ENCODE results near the gene TNIK.

GRCh38 chr3:171038342-171038741, 421.9 kb downstream of the TNIK start:
- TF ChIP-seq, protein P1, sequence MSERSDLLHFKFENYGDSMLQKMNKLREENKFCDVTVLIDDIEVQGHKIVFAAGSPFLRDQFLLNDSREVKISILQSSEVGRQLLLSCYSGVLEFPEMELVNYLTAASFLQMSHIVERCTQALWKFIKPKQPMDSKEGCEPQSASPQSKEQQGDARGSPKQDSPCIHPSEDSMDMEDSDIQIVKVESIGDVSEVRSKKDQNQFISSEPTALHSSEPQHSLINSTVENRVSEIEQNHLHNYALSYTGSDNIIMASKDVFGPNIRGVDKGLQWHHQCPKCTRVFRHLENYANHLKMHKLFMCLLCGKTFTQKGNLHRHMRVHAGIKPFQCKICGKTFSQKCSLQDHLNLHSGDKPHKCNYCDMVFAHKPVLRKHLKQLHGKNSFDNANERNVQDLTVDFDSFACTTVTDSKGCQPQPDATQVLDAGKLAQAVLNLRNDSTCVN (CRISPR knock-in tag; IDR thresholded peaks at IDR 0.05; ENCODE audit: borderline replicate concordance), result no peak
- TF ChIP-seq, protein P2, sequence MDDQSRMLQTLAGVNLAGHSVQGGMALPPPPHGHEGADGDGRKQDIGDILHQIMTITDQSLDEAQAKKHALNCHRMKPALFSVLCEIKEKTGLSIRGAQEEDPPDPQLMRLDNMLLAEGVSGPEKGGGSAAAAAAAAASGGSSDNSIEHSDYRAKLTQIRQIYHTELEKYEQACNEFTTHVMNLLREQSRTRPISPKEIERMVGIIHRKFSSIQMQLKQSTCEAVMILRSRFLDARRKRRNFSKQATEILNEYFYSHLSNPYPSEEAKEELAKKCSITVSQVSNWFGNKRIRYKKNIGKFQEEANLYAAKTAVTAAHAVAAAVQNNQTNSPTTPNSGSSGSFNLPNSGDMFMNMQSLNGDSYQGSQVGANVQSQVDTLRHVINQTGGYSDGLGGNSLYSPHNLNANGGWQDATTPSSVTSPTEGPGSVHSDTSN (CRISPR knock-in tag; IDR thresholded peaks at IDR 0.05; ENCODE audit: borderline replicate concordance), result no peak
- TF ChIP-seq CTCF (CRISPR knock-in tag; IDR thresholded peaks at IDR 0.05), result no peak
- TF ChIP-seq CHD2 (IDR thresholded peaks at IDR 0.05; ENCODE audit: low read depth, low read length), result no peak
- no peak for TF ChIP-seq TOPORS (CRISPR knock-in tag; IDR thresholded peaks at IDR 0.05)
- TF ChIP-seq ZNF672 (CRISPR knock-in tag; IDR thresholded peaks at IDR 0.05), result no peak
- TF ChIP-seq, protein P3, sequence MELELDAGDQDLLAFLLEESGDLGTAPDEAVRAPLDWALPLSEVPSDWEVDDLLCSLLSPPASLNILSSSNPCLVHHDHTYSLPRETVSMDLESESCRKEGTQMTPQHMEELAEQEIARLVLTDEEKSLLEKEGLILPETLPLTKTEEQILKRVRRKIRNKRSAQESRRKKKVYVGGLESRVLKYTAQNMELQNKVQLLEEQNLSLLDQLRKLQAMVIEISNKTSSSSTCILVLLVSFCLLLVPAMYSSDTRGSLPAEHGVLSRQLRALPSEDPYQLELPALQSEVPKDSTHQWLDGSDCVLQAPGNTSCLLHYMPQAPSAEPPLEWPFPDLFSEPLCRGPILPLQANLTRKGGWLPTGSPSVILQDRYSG (CRISPR knock-in tag; IDR thresholded peaks at IDR 0.05), result no peak
- no peak for TF ChIP-seq POLR2AphosphoS5 (IDR thresholded peaks at IDR 0.05; ENCODE audit: low read depth, low read length)
- no peak for TF ChIP-seq CENPX (CRISPR knock-in tag; IDR thresholded peaks at IDR 0.05)
- TF ChIP-seq PRDM15 (CRISPR knock-in tag; IDR thresholded peaks at IDR 0.05), result no peak
- TF ChIP-seq JUND (CRISPR knock-in tag; IDR thresholded peaks at IDR 0.05), result no peak
- TF ChIP-seq SIN3A (IDR thresholded peaks at IDR 0.05; ENCODE audit: borderline replicate concordance, low read depth, low read length), result no peak
- no peak for TF ChIP-seq ETV6 (CRISPR knock-in tag; conservative IDR thresholded peaks at IDR 0.05)

Data from HepG2 (cell line).